SKM-1 (cell line): ENCODE measurements around the gene NAPG.
A peak's percentile ranks its signal among the peaks of the same experiment; 100 is the strongest.
"Not testable (repeated sequence)": the region's sequence is repeated elsewhere in the genome, so short reads cannot be mapped to it uniquely, and the experiment has no call there.

Source experiments
- DNase-seq: peaks from one replicate; lab custom pipeline; 2025; ENCODE audit not compliant: unreplicated experiment; lab: John Stamatoyannopoulos, UW

The NAPG gene

DNA sequence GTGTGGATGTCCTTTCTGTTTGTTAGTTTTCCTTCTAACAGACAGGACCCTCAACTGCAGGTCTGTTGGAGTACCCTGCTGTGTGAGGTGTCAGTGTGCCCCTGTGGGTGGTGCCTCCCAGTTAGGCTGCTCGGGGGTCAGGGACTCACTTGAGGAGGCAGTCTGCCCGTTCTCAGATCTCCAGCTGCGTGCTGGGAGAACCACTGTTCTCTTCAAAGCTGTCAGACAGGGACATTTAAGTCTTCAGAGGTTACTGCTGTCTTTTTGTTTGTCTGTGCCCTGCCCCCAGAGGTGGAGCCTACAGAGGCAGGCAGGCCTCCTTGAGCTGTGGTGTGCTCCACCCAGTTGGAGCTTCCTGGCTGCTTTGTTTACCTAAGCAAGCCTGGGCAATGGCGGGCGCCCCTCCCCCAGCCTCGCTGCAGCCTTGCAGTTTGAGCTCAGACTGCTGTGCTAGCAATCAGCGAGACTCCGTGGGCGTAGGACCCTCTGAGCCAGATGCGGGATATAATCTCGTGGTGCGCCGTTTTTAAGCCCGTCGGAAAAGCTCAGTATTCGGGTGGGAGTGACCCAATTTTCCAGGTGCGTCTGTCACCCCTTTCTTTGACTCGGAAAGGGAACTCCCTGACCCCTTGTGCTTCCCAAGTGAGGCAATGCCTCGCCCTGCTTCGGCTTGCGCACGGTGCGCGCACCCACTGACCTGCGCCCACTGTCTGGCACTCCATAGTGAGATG is 52.2 kb downstream of the NAPG start:
- not testable (repeated sequence) for DNase-seq

GRCh38 chr18:10578573-10578899 is 52.7 kb downstream of the NAPG start:
- DNase-seq = not testable (repeated sequence)

DNA sequence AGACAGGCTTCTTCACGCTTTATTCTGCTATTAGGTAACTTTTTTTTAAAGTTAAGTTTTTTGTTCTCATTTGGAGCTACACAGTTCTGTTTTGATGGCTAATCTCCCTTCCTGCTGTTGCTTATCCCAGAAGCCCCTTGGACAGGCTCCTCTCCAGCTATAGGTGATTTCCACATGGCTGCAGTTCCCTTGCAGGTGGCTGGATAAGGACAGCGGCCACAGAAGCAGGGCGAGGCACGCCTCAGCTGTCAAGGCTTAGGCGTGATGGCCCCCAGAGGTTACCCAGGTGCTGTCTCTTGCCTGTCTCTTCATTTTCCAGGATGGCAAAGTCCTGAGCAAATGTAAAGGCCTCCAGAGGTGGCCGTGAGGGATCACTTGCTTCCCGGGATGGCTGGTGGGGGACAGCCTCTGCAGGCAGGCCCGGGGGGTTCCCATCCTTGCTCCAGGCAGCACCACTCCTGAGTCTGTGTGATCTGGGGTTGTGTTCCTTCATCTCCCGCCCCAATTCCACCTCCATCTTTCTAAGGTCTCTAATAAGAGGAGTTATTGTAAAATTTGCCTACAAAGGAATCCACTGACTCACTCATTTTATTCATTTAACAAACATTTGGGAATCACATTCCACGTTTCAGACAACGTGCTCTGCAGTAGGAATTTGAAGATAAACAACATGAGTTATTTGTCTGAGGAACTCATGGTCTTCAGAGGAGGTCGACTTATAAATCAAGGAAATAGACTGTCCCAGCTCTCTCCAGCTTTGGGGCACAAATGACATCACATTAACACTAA is 53.4 kb downstream of the NAPG start:
- DNase-seq = no peak

GRCh38 chr18:10580215-10580614 is 54.4 kb downstream of the NAPG start:
- no peak for DNase-seq

DNA sequence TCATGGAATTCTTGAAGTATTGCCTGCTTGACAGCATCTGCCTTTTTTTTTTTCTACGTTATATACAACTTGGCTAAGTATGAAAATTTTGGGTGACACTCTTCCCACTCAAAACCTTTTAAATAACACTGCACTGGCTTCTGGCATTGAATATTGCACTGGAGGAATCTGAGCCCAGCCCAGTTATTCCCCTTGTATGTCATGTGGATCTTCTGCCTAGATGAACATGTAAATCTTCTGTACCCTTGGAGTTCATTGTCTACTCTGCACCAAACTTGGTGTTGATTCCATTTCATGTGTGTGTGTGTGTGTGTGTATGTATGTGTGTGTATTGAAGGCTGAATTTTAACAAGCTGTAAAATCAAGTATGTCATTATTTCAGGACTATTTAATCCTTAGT is 59.4 kb downstream of the NAPG start:
- DNase-seq = no peak

DNA sequence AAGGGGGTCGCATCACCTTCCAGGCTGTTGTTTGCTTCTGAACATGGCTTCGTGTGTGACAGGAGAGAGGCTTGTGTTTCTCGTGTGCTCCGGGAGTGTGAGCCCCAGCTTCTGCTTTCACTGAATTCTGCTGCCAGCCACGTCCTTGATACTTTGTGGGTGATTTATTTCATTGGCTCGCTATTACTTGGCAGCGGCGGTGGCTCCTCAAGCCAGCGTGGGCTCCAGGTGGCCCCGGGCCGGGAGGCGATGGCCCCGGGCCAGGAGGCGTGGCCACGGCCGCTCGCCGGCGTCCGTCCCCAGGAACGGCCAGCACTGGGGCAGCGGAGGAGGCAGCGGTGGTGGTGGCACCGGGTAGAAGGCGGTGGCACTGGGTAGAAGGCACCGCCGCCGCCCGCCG is 63.1 kb downstream of the NAPG start:
- DNase-seq = no peak

- no peak for DNase-seq
Measured at GRCh38 chr18:10590412-10590811, 64.6 kb downstream of the NAPG start.

DNA sequence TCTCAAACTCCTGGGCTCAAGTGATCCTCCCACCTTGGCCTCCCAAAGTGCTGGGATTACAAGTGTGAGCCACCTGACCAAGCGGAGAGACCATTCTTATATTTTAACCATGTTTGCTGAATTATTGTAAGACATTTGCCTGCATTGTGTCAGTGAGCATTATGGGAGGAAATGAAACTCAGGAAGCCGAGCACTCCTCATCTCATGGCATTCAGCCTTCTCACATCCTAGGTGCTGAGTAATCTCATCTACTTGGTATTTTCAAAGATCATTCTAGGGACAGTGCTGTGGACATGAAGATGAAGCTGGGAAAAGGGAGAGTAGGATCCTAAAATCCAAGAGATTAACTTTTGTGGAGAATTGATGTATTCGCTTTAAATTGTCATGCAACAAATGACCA is 66.1 kb downstream of the NAPG start:
- no peak for DNase-seq

GRCh38 chr18:10593366-10594022 is 67.7 kb downstream of the NAPG start:
- peak; percentile 10 for DNase-seq

GRCh38 chr18:10595917-10596316 is 70.1 kb downstream of the NAPG start:
- DNase-seq = not testable (repeated sequence)

DNA sequence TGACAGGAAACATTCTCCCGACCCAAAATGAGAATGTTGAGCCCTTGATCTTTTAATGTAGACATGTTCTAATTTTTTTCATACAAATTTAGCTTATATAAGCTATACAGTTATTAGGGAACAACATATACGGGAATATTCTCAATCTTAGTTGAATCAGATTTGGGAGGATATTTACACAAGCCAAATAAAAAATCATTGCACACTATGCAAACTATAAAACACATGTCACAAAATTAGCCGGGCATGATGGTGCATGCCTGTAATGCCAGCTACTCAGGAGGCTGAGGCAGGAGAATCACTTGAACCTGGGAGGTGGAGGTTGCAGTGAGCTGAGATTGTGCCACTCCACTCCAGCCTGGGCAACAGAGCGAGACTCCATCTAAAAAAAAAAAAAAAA is 71.9 kb downstream of the NAPG start:
- not testable (repeated sequence) for DNase-seq

GRCh38 chr18:10600701-10601100 is 74.9 kb downstream of the NAPG start:
- not testable (repeated sequence) for DNase-seq
